ENCODE measurements around the gene ASPG.
A peak's percentile ranks its signal among the peaks of the same experiment; 100 is the strongest.

ASPG gene

DNA sequence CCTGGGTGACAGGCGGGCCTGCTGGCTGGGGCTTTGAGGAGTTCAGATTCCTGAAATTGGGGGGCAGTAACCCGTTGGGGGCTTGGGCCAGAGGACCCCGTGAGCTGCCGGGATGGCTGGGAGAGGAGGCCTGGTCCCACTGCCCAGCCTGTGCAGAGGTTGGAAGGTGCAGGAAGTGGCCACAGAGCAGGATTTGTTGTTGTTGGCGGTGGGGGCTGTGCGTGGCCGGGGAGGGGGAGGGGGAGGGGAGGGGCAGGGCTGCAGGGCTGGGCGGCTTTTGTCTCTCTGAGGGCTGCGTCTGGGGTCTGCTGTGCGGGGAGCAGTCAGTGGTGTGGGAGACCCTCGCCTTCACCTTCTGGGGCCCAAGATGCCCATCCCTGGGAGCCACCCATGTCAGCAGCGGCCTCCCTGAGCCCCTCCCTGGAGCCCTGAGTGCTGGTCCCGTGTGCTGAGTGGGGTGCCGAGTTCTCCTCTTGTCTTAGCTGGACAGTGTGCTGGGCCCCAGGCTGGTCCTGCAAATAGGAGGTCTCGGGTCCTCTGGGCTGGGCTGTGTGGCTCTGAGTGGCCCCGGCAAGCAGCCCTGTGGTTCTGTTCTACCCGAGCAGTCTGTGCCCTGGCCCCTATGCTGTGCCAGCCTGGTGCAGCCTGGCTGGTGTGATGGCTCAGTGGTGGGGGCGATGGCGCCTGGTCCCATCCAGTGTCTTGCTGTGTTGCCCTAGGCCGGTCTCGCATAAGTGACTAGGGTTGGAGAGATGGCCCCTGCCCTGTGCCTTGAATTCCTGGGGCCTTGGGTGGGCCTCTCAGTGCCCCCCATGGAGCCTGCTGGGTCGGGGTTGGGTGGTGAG lies 63.2 kb downstream of the ASPG start:
- POLR2A ChIA-PET = no interaction called here
- CTCF ChIA-PET = no interaction called here
- no peak overlapping the region for H3K4me3 ChIP-seq (ENCODE audit: low read depth, low read length)
- H3K27ac ChIP-seq (ENCODE audit: extremely low read depth, low read depth, low read length) = peak overlapping the region; percentile 22; the same call in 1 of the 2 replicates
- peaks cover 11% of the 10 kb centered on the region for H3K4me1 ChIP-seq (ENCODE audit: control insufficient read depth, insufficient read depth, low read length)
- peaks cover 0 to 17% of the 10 kb centered on the region in 2 experiments; a peak in 1 of 3 replicates for H3K36me3 ChIP-seq (ENCODE audit: control insufficient read depth in 2 of 2, insufficient read depth in 1 of 2, low read length in 2 of 2)
- no peaks in the 10 kb centered on the region for H3K9me3 ChIP-seq (ENCODE audit: control insufficient read depth, insufficient read depth, low read depth, low read length)
- TF ChIP-seq, protein P1, sequence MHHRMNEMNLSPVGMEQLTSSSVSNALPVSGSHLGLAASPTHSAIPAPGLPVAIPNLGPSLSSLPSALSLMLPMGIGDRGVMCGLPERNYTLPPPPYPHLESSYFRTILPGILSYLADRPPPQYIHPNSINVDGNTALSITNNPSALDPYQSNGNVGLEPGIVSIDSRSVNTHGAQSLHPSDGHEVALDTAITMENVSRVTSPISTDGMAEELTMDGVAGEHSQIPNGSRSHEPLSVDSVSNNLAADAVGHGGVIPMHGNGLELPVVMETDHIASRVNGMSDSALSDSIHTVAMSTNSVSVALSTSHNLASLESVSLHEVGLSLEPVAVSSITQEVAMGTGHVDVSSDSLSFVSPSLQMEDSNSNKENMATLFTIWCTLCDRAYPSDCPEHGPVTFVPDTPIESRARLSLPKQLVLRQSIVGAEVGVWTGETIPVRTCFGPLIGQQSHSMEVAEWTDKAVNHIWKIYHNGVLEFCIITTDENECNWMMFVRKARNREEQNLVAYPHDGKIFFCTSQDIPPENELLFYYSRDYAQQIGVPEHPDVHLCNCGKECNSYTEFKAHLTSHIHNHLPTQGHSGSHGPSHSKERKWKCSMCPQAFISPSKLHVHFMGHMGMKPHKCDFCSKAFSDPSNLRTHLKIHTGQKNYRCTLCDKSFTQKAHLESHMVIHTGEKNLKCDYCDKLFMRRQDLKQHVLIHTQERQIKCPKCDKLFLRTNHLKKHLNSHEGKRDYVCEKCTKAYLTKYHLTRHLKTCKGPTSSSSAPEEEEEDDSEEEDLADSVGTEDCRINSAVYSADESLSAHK (tag by site-specific recombination; IDR thresholded peaks at IDR 0.05) = no peak
- TF ChIP-seq, protein P2, sequence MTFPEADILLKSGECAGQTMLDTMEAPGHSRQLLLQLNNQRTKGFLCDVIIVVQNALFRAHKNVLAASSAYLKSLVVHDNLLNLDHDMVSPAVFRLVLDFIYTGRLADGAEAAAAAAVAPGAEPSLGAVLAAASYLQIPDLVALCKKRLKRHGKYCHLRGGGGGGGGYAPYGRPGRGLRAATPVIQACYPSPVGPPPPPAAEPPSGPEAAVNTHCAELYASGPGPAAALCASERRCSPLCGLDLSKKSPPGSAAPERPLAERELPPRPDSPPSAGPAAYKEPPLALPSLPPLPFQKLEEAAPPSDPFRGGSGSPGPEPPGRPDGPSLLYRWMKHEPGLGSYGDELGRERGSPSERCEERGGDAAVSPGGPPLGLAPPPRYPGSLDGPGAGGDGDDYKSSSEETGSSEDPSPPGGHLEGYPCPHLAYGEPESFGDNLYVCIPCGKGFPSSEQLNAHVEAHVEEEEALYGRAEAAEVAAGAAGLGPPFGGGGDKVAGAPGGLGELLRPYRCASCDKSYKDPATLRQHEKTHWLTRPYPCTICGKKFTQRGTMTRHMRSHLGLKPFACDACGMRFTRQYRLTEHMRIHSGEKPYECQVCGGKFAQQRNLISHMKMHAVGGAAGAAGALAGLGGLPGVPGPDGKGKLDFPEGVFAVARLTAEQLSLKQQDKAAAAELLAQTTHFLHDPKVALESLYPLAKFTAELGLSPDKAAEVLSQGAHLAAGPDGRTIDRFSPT (tag by site-specific recombination; IDR thresholded peaks at IDR 0.05) = 0 out of 2 replicates have a peak, but pooled peaks have one; percentile 18
- TF ChIP-seq ZNF544 (tag by site-specific recombination; IDR thresholded peaks at IDR 0.05) = no peak
- TF ChIP-seq ZNF843 (tag by site-specific recombination; IDR thresholded peaks at IDR 0.05) = no peak
- TF ChIP-seq, protein P3, sequence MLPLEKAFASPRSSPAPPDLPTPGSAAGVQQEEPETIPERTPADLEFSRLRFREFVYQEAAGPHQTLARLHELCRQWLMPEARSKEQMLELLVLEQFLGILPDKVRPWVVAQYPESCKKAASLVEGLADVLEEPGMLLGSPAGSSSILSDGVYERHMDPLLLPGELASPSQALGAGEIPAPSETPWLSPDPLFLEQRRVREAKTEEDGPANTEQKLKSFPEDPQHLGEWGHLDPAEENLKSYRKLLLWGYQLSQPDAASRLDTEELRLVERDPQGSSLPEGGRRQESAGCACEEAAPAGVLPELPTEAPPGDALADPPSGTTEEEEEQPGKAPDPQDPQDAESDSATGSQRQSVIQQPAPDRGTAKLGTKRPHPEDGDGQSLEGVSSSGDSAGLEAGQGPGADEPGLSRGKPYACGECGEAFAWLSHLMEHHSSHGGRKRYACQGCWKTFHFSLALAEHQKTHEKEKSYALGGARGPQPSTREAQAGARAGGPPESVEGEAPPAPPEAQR (tag by site-specific recombination; IDR thresholded peaks at IDR 0.05) = no peak
- TF ChIP-seq ZNF366 (tag by site-specific recombination; conservative IDR thresholded peaks at IDR 0.05) = no peak
- TF ChIP-seq YY1 (tag by site-specific recombination; IDR thresholded peaks at IDR 0.05) = no peak
- TF ChIP-seq ZIC2 (tag by site-specific recombination; IDR thresholded peaks at IDR 0.05) = peak; percentile 29; the same call in 1 of the 2 replicates
- no peak for TF ChIP-seq REPIN1 (tag by site-specific recombination; IDR thresholded peaks at IDR 0.05; ENCODE audit: low read depth)
- TF ChIP-seq, protein P4, sequence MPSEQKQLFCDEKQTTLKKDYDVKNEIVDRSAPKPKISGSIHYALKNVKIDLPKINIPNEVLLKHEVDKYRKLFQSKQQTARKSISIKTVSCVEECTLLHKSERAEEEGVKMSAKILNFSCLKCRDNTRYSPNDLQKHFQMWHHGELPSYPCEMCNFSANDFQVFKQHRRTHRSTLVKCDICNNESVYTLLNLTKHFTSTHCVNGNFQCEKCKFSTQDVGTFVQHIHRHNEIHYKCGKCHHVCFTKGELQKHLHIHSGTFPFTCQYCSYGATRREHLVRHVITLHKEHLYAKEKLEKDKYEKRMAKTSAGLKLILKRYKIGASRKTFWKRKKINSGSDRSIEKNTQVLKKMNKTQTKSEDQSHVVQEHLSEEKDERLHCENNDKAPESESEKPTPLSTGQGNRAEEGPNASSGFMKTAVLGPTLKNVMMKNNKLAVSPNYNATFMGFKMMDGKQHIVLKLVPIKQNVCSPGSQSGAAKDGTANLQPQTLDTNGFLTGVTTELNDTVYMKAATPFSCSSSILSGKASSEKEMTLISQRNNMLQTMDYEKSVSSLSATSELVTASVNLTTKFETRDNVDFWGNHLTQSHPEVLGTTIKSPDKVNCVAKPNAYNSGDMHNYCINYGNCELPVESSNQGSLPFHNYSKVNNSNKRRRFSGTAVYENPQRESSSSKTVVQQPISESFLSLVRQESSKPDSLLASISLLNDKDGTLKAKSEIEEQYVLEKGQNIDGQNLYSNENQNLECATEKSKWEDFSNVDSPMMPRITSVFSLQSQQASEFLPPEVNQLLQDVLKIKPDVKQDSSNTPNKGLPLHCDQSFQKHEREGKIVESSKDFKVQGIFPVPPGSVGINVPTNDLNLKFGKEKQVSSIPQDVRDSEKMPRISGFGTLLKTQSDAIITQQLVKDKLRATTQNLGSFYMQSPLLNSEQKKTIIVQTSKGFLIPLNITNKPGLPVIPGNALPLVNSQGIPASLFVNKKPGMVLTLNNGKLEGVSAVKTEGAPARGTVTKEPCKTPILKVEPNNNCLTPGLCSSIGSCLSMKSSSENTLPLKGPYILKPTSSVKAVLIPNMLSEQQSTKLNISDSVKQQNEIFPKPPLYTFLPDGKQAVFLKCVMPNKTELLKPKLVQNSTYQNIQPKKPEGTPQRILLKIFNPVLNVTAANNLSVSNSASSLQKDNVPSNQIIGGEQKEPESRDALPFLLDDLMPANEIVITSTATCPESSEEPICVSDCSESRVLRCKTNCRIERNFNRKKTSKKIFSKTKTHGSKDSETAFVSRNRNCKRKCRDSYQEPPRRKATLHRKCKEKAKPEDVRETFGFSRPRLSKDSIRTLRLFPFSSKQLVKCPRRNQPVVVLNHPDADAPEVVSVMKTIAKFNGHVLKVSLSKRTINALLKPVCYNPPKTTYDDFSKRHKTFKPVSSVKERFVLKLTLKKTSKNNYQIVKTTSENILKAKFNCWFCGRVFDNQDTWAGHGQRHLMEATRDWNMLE (tag by site-specific recombination; conservative IDR thresholded peaks at IDR 0.05; ENCODE audit: low read depth) = no peak
- TF ChIP-seq, protein P5, sequence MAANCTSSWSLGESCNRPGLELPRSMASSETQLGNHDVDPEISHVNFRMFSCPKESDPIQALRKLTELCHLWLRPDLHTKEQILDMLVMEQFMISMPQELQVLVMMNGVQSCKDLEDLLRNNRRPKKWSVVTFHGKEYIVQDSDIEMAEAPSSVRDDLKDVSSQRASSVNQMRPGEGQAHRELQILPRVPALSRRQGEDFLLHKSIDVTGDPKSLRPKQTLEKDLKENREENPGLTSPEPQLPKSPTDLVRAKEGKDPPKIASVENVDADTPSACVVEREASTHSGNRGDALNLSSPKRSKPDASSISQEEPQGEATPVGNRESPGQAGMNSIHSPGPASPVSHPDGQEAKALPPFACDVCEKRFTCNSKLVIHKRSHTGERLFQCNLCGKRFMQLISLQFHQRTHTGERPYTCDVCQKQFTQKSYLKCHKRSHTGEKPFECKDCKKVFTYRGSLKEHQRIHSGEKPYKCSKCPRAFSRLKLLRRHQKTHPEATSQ (tag by site-specific recombination; IDR thresholded peaks at IDR 0.05) = no peak
- TF ChIP-seq, protein P6, sequence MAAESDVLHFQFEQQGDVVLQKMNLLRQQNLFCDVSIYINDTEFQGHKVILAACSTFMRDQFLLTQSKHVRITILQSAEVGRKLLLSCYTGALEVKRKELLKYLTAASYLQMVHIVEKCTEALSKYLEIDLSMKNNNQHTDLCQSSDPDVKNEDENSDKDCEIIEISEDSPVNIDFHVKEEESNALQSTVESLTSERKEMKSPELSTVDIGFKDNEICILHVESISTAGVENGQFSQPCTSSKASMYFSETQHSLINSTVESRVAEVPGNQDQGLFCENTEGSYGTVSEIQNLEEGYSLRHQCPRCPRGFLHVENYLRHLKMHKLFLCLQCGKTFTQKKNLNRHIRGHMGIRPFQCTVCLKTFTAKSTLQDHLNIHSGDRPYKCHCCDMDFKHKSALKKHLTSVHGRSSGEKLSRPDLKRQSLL (tag by site-specific recombination; IDR thresholded peaks at IDR 0.05) = no peak
- no peak for TF ChIP-seq TCF7L2 (IDR thresholded peaks at IDR 0.05; ENCODE audit: borderline replicate concordance, low read depth, low read length)
- no peak for TF ChIP-seq ZNF571 (tag by site-specific recombination; IDR thresholded peaks at IDR 0.05)
- TF ChIP-seq ZNF48 (tag by site-specific recombination; IDR thresholded peaks at IDR 0.05) = no peak
- TF ChIP-seq ZNF157 (tag by site-specific recombination; IDR thresholded peaks at IDR 0.05) = no peak
- no peak for TF ChIP-seq ZNF184 (tag by site-specific recombination; IDR thresholded peaks at IDR 0.05)
- no peak for TF ChIP-seq ZNF658 (tag by site-specific recombination; IDR thresholded peaks at IDR 0.05)
- TF ChIP-seq GLIS1 (tag by site-specific recombination; IDR thresholded peaks at IDR 0.05) = peak; percentile 77
- TF ChIP-seq ZNF175 (tag by site-specific recombination; IDR thresholded peaks at IDR 0.05) = no peak
- no peak for TF ChIP-seq OVOL3 (tag by site-specific recombination; IDR thresholded peaks at IDR 0.05)
- TF ChIP-seq ZNF629 (tag by site-specific recombination; IDR thresholded peaks at IDR 0.05) = no peak
- no peak for TF ChIP-seq HOXD13 (CRISPR knock-in tag; IDR thresholded peaks at IDR 0.05; ENCODE audit: borderline replicate concordance)
- no peak for TF ChIP-seq ZNF76 (tag by site-specific recombination; IDR thresholded peaks at IDR 0.05; ENCODE audit: borderline replicate concordance, low read depth)

Measured in HEK293 (cell line).